Stimulated activated naive CD8-positive, alpha-beta T cell treated with anti-CD3 and anti-CD28 coated beads, Interleukin-15, amount 100 ng/mL, for 72 hours (primary cell): ENCODE results near the gene WDR81.
"Not testable (repeated sequence)": the region's sequence is repeated elsewhere in the genome, so short reads cannot be mapped to it uniquely, and the experiment has no call there.

Experiments
- ATAC-seq: fragments of 150-1000 bp; cut with Tn5 transposase; 2 replicates; pipeline ENCODE4 v1.10.0; 2021; ENCODE audit warnings: mild to moderate bottlenecking, moderate library complexity
- DNase-seq, 2 donors: peaks; one replicate each; pipeline ENCODE4 v3.0.0; 2021 to 2022
- H3K27ac Mint-ChIP-seq, 2 donors: one replicate each; pipeline ENCODE4 v1.8.0; 2022; ENCODE audit warnings: mild to moderate bottlenecking in 2 of 2, mixed read lengths in 2 of 2, moderate library complexity in 2 of 2
- H3K27me3 Mint-ChIP-seq: one replicate; pipeline ENCODE4 v1.8.0; 2022; ENCODE audit warnings: mixed read lengths
- H3K4me1 Mint-ChIP-seq: one replicate; pipeline ENCODE4 v1.8.0; 2022; ENCODE audit warnings: mild to moderate bottlenecking, mixed read lengths
- H3K4me3 Mint-ChIP-seq, 2 donors: one replicate each; pipeline ENCODE4 v1.8.0; 2022; ENCODE audit warnings: mild to moderate bottlenecking in 2 of 2, mixed read lengths in 2 of 2, moderate library complexity in 1 of 2
- H3K9me3 Mint-ChIP-seq, 2 donors: one replicate each; pipeline ENCODE4 v1.8.0; 2022; ENCODE audit warnings: mixed read lengths in 2 of 2

Gene WDR81

DNA sequence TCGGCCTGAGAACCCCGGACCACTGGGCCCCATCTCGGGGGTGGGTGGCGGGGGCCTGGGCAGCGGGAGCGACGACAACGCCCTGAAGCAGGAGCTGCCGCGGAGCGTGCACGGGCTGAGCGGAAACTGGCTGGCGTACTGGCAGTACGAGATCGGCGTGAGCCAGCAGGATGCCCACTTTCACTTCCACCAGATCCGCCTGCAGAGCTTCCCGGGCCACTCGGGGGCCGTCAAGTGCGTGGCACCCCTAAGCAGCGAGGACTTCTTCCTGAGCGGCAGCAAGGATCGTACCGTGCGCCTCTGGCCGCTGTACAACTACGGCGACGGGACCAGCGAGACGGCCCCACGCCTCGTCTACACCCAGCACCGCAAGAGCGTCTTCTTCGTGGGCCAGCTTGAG, 9.3 kb downstream of the WDR81 start:
- no peaks in the 10 kb centered on the region for H3K27me3 Mint-ChIP-seq
- no peak for DNase-seq
- H3K4me3 Mint-ChIP-seq, result no peak overlapping the region
- peaks cover 33% of the 10 kb centered on the region for H3K4me1 Mint-ChIP-seq
- no peak overlapping the region for H3K27ac Mint-ChIP-seq
- no peaks in the 10 kb centered on the region for H3K9me3 Mint-ChIP-seq
- no peak for ATAC-seq

DNA sequence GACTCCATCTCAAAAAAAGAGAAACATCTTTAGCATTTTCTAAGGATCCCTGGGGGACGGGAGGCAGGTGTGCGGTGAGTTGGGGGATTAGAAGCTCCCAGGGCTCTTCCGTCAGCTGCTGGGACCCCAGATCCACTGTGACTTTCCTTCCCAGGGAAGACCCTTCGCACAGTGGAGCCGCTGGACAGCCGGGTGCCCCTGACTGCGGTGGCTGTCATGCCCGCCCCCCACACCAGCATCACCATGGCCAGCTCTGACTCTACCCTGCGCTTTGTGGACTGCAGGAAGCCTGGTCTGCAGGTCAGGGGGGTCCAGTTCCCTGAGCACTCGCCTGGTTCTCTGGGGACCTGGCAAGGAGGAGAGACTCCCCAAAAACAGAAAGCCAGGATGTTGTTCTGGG, 10.9 kb downstream of the WDR81 start:
- Mint-ChIP-seq H3K4me3 (peak overlapping the region in 1 of 2 donors; percentile 41), H3K27me3 (no peaks in the 10 kb centered on the region), H3K27ac (peak overlapping the region; percentile 74 to 86), H3K9me3 (no peaks in the 10 kb centered on the region), H3K4me1 (peaks cover 20% of the 10 kb centered on the region)
- no peak for ATAC-seq
- DNase-seq, result no peak

DNA sequence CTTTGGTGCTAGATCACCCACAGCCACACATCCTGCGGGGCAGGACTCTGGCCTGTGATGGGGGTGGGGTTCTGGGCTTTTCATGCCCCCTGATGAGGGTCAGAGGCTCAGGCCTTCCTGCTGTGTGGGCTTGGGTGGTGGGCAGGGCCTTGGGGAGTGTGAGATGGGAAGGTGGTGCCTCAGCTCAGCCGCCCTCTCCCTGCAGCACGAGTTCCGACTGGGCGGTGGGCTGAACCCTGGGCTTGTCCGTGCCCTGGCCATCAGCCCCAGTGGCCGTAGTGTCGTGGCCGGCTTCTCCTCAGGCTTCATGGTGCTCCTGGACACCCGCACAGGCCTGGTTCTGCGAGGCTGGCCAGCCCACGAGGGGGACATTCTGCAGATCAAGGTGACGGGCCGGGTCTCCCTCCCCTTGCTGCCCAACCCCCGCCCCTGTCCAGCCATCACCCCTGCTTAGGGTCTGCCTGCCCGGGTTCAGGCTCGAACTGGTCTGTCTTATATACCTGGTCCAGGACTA, 11.4 kb downstream of the WDR81 start:
- DNase-seq (no peak), ATAC-seq (no peak)
- peaks cover 20% of the 10 kb centered on the region for H3K4me1 Mint-ChIP-seq
- peak overlapping the region; percentile 74 to 86 for H3K27ac Mint-ChIP-seq
- peak overlapping the region in 1 of 2 donors; percentile 41 for H3K4me3 Mint-ChIP-seq
- no peaks in the 10 kb centered on the region for H3K9me3 Mint-ChIP-seq
- no peaks in the 10 kb centered on the region for H3K27me3 Mint-ChIP-seq

DNA sequence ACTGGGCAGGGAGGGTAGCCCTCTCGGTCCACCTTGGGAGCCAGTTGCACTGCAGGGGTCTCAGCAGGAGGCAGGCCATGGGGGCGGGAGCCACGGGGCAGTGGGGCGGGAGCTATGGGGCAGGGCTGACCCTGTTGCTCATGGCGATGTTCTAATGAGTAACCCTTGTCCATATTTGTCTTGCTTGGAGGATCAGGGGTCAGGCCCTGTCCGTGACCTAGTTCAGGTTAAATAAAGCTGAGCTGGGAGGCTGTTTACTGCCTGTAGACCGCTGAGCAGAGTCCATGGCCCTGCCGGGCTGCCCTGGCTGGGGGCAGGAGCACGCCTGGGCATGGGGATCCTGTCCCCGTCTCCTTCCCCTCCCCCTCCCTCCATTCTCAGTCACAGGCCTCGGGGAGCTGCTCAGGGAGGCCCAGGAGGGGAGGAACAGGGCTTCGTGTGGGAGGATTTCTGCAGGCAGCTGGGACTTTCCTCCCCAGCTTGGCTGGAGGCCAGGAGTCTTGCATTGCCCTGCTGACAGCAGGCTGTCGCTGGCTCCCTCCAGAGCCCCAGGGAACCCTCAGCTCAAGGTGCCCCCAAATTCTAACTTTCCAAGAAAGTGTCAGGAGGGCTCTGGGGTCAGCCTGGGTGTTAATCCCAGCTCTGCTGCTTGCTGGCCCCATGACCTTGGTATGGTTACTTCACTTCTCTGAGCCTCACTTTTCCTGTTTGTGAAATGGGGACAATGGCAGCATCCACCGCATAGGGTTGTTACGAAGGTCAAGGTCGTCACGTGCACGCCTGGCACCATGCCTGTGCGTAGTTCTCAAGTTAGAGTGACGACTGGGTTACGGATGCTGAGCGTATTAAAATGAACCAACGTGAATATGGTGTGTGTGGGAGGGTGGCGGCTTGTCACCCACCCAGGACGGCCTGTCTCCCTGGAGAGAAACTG, 12.1 kb downstream of the WDR81 start:
- DNase-seq (peak; percentile 50 to 71), ATAC-seq (peak; percentile 87)
- Mint-ChIP-seq H3K4me1 (peaks cover 20% of the 10 kb centered on the region), H3K27ac (peak overlapping the region; percentile 90 to 95), H3K4me3 (peak overlapping the region in 1 of 2 donors; percentile 68), H3K27me3 (no peaks in the 10 kb centered on the region), H3K9me3 (no peaks in the 10 kb centered on the region)

DNA sequence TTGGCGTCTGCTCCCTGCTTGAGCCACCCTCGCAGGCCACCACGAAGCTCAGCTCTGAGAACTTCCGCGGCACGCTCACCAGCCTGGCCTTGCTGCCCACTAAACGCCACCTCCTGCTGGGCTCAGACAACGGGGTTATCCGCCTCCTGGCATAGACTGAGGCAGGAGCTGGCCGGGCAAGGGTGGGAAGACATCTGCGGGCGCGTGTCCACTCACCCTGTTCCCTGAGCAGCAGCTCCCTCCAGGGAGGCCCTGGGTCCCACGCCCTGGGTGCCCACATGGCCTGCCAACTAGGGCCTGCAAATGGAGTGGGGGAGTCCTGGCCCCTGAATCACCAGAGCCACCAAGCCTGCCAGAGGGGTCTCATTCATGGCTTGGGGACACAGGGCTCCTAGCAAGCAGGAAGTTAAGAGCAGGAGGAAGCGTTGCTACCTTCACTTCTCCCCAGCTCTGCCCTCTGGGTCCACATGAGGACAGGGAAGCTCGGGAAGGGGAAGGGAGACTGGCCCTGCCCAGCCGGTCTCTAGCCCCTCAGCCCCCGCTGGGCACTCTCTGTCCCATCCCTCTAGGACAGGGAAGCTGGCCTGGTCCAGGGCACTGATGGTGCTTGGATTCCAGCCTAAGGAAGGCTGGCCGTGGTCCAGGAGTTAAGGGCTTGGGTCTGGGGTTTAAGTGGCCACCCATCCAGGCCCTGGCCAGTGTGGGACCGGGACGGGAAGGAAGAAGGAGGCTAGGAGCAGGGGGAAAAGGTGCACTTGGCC, 13.2 kb downstream of the WDR81 start:
- Mint-ChIP-seq H3K4me3 (no peak overlapping the region), H3K27me3 (no peaks in the 10 kb centered on the region), H3K9me3 (no peaks in the 10 kb centered on the region), H3K27ac (peak overlapping the region in 1 of 2 donors; percentile 20), H3K4me1 (peaks cover 20% of the 10 kb centered on the region)
- DNase-seq (no peak), ATAC-seq (no peak)

DNA sequence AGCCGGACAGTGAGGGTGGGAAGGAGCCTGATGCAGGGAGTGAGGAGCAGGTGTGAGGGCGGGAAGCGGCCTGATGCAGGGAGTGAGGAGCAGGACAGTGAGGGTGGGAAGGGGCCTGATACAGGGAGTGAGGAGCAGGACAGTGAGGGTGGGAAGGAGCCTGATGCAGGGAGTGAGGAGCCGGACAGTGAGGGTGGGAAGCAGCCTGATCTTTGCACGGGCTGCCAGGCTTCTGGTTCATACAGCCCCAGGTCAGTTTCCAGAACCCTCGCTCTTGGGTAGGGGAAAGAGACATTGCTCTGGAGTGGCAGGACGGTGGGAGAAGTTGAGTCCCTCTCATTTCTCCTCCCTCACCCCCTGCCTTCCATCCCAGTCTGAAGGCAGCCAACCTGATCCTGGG, 17.4 kb downstream of the WDR81 start:
- H3K4me3 Mint-ChIP-seq, H3K4me1 Mint-ChIP-seq, H3K27me3 Mint-ChIP-seq, ATAC-seq, H3K27ac Mint-ChIP-seq, DNase-seq, H3K9me3 Mint-ChIP-seq: not testable (repeated sequence)

DNA sequence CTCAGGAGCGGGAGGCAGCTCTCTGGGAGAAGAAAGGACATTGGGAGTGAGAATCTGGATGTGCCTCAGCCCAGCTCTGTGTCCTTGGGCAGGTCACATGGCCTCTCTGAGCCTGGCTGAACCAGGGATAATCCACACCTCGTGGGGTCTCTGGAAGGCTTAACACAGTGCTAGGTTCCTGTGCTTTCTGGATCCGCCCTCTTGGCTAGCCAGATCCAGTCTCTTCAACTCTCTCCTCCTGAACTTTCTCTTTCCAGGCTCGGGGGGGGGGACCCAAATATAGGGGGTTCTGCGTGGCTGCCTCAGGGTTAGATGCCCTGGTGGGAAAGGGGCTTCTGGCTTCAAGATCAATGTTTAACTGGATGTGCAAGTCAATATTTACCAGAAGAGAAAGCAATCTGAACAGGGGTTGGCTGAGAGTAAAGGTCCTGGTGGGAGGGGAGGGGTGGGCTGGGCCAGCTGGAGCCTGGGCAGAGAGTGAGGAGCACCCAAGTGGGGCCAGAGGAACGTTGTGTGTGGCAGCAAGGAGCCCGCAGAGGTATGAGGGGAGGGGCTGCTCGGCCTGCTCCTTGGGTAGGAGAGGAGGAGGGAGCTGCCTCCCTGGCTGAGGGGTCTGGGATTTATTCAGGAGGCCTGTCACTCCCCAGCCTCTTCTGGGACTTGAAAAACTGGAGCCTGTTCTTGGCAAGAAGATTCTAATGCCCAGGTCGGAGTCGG, 18.0 kb downstream of the WDR81 start, which contains the start of gene SERPINF2:
Gene SERPINF2, plus strand, starts transcription at position 501 of the 717 bp plus-strand sequence. CDS start 2,125 bp downstream, outside the sequence.
- H3K27me3 Mint-ChIP-seq, result no peaks in the 10 kb centered on the region
- H3K4me3 Mint-ChIP-seq, result no peak within 1 kb of the TSS
- DNase-seq (no peak), ATAC-seq (no peak)
- no peak within 1 kb of the TSS for H3K27ac Mint-ChIP-seq
- H3K4me1 Mint-ChIP-seq, result no peaks in the 10 kb centered on the region
- H3K9me3 Mint-ChIP-seq, result no peaks in the 10 kb centered on the region

DNA sequence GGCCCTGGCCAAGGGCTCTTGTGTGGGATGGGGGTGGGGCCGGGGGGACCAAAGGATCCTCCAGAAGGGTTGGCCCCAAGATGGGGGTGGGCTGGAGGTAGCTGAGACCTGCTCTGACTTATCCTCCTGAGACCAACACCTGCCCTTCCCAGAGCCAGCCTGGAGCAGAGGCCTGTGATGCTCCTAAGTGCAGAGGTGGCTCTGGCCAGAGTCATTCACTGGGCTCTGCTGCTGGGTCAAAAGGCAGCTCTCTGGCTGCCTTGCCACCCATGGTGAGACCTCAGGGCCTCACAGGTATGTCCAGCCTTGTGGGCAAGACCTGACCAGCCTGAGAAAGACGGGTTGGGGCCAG, 18.6 kb downstream of the WDR81 start:
- no peak overlapping the region for H3K27ac Mint-ChIP-seq
- no peak overlapping the region for H3K4me3 Mint-ChIP-seq
- no peaks in the 10 kb centered on the region for H3K9me3 Mint-ChIP-seq
- no peaks in the 10 kb centered on the region for H3K4me1 Mint-ChIP-seq
- H3K27me3 Mint-ChIP-seq, result no peaks in the 10 kb centered on the region
- DNase-seq (no peak), ATAC-seq (no peak)

DNA sequence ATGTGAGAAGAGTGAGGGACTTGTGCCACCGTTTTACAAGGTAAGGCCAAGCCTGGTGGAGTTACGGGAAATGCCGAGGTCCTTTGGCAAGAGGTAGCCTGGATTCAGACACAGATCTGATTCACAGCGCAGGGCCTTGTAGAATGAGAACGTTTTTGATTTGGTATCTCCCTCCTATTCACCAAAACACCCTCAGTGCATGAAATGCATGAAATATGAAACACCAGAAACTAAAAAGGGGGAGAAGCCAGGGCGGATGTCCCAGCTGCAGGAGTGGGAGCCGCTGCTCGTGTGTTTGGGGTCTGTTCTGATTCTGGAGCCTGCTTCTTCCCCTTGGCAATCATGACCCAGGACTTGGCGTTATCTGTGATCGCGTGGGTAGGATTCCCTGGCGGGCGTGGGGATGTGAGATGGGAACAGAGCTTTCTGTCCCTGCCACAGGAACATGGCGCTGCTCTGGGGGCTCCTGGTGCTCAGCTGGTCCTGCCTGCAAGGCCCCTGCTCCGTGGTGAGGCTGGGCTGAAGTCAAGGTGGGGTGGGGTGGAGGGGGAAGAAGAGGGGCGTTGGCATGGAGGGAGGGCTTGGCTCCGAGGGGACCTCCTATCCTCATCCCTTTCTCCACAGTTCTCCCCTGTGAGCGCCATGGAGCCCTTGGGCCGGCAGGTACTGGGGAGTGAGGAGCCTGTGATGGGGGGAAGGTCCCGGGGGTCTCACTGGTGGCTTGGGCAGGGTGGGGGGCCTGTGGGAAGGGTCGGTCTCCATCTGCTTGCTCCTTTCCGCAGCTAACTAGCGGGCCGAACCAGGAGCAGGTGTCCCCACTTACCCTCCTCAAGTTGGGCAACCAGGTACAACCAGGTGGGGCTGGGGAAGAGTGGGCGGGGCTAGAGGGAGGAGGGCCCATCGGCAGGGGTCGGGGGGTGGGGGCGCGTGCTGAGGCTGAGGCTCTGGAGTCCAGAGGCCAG, 20.3 kb downstream of the WDR81 start:
- H3K27ac Mint-ChIP-seq, result no peak overlapping the region
- DNase-seq, result no peak
- no peak for ATAC-seq
- H3K27me3 Mint-ChIP-seq, result no peaks in the 10 kb centered on the region
- H3K4me3 Mint-ChIP-seq, result no peak overlapping the region
- no peaks in the 10 kb centered on the region for H3K9me3 Mint-ChIP-seq
- no peaks in the 10 kb centered on the region for H3K4me1 Mint-ChIP-seq

DNA sequence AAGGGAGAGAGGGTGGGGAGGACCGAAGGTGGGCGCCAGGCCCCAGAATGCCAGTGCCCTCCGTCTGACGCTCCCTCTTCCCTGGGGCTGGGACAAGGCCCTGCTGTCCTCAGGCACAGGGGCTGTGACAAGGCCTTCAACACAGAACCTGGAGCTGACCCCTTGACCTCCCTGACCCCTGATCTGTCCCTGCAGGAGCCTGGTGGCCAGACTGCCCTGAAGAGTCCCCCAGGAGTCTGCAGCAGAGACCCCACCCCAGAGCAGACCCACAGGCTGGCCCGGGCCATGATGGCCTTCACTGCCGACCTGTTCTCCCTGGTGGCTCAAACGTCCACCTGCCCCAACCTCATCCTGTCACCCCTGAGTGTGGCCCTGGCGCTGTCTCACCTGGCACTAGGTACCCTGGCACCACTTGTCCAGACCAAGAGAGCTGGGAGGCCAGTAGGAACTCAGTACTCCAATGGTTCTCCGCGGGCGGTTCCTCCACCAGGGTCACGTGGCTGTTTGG, 21.1 kb downstream of the WDR81 start:
- H3K27ac Mint-ChIP-seq, result no peak overlapping the region
- ATAC-seq (no peak), DNase-seq (no peak)
- H3K27me3 Mint-ChIP-seq, result no peaks in the 10 kb centered on the region
- H3K4me3 Mint-ChIP-seq, result no peak overlapping the region
- H3K9me3 Mint-ChIP-seq, result no peaks in the 10 kb centered on the region
- H3K4me1 Mint-ChIP-seq, result no peaks in the 10 kb centered on the region

DNA sequence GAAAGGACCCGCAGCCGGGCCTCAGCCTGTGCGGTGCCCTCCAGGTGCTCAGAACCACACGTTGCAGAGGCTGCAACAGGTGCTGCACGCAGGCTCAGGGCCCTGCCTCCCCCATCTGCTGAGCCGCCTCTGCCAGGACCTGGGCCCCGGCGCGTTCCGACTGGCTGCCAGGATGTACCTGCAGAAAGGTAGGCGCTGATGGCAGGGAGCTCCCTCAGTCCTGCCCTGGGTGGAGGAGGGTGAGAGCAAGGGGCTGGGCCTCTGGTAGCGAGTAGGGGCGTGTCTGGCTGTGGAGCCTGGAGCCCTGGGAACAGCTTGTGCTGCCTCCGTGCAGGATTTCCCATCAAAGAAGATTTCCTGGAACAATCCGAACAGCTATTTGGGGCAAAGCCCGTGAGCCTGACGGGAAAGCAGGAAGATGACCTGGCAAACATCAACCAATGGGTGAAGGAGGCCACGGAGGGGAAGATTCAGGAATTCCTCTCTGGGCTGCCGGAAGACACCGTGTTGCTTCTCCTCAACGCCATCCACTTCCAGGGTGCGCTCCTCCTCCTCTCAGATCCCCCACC, 22.6 kb downstream of the WDR81 start:
- Mint-ChIP-seq H3K27me3 (no peaks in the 10 kb centered on the region), H3K4me1 (no peaks in the 10 kb centered on the region), H3K4me3 (no peak overlapping the region), H3K27ac (no peak overlapping the region), H3K9me3 (no peaks in the 10 kb centered on the region)
- DNase-seq (no peak), ATAC-seq (no peak)

DNA sequence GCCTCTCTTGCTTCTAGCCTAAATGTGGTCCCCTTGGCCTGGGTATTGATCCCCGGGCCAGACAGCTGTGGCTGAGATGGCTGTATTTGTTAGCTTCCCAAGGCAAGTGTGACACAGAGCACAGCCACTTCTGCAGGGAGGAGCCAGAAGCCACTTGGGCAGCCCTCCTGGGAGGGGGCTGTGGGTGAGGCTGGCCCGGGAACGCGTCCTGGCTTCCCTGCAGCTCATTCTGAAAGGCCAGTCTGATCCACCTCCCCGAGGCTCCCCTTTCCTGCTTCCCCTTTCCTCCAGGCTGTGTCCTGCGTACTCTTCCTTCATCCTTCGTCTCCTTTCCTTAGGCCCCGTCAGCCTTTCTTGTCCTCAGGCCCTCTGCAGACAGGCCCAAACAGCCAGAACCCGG, 26.1 kb downstream of the WDR81 start:
- H3K27me3 Mint-ChIP-seq, result no peaks in the 10 kb centered on the region
- ATAC-seq, result no peak
- H3K4me3 Mint-ChIP-seq, result no peak overlapping the region
- H3K27ac Mint-ChIP-seq, result peak overlapping the region in 1 of 2 donors; percentile 65
- peaks cover 8% of the 10 kb centered on the region for H3K4me1 Mint-ChIP-seq
- H3K9me3 Mint-ChIP-seq, result no peaks in the 10 kb centered on the region
- DNase-seq, result no peak

DNA sequence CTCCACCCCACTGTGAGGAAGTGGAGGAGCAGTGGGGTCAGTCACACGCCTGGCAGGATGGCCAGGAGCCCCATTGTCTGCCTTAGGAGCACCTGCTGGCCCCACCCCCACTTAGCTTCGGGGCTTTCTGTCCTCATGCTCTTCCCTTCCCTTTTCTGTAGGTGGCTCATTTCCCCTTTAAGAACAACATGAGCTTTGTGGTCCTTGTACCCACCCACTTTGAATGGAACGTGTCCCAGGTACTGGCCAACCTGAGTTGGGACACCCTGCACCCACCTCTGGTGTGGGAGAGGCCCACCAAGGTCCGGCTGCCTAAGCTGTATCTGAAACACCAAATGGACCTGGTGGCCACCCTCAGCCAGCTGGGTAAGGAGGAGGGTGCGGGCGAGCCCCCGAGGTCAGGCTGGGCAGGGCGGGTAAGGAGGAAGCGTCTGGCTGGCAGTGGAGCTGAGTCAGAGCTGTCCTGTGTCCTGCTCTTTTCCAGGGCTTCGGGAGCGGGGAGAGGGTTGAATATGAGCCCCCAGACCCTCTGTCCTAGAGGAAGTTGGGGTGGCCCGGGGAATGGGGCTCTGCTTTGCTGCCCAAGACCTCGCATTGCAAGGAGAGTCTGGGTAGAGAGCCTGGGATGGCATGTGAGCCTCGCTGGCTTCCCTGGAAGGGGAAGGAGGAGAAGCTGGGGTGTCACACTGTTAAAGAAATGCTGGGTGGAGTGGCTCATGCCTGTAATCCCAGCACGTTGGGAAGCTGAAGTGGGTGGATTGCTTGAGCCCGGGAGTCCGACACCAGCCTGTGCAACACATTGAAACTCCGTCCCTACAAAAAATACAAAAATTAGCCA, 28.1 kb downstream of the WDR81 start:
- ATAC-seq, result peak; percentile 35
- no peaks in the 10 kb centered on the region for H3K27me3 Mint-ChIP-seq
- no peak overlapping the region for H3K4me3 Mint-ChIP-seq
- H3K4me1 Mint-ChIP-seq, result peaks cover 8% of the 10 kb centered on the region
- no peaks in the 10 kb centered on the region for H3K9me3 Mint-ChIP-seq
- no peak for DNase-seq
- H3K27ac Mint-ChIP-seq, result no peak overlapping the region
